ENCODE measurements around the gene KRTAP1-1.
"Not testable (repeated sequence)": the region's sequence is repeated elsewhere in the genome, so short reads cannot be mapped to it uniquely, and the experiment has no call there.

The KRTAP1-1 gene

DNA sequence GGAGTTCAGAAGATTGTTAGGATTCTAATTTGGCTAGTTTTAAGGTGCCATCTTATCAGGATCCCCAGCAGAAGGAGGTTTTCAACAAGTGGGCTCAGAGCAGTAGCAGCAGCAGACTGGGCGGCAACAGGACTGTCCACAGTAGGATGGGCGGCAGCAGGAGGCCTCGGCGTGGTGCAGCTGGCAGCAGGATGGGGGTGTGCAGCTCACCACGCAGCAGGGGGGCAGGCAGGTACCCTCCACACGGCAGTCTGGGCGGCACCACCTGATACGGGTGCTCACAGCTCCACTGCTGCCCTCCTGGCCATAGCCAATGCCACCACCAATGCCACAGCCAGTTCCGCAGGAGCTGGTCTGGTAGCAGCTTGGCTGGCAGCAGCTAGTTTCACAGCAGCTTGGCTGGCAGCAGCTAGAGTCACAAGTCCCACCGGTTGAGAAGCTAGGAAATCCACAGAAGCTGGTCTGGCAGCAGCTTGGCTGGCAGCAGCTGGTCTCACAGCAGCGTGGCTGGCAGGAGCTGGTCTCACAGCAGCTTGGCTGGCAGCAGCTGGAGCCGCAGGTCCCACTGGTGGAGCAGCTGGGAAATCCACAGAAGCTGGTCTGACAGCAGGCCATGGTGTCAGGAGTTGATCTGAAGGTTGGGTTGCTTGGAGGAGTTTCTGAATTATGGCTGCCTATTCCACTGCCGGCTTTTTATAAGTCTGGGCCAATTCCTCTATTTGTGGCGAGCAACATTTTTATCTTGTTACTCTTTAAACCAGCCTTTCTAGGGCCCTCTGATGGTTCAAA lies at the start of gene KRTAP1-1:
TSS of gene KRTAP1-1 (minus strand) at position 668 of the 789 bp plus-strand sequence. CDS start at position 615, 53 bp downstream.
- FAIRE-seq: not testable (repeated sequence)

DNA sequence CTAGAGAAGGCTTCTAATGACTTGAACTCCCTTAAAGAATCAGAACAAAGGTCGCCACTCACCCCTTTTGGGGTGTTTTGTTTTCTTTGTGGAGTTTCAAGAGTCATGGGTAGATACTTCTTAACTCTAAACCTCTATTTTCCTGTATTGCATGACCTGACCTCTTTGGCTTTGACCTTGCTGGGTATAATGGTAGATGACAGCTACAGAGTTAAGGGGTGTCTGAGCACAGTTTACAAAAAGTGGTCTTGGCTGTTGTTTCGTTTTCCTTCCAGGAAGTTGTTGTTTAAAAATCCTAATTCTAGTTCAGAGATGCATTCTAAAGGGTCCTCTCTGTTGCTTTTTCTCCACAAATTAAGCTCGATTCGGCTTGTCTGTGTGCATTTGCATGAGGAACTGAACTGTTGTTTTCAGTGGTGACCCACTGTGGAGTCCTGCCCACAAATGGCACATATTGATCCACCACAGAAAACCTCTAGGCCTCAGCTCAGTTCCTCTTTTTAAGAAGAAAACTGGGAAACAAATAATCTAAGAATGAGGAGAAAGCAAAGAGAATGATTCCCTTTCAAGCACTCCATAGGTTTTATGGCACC lies 47.6 kb upstream of the KRTAP1-1 start:
- FAIRE-seq: not testable (repeated sequence)

DNA sequence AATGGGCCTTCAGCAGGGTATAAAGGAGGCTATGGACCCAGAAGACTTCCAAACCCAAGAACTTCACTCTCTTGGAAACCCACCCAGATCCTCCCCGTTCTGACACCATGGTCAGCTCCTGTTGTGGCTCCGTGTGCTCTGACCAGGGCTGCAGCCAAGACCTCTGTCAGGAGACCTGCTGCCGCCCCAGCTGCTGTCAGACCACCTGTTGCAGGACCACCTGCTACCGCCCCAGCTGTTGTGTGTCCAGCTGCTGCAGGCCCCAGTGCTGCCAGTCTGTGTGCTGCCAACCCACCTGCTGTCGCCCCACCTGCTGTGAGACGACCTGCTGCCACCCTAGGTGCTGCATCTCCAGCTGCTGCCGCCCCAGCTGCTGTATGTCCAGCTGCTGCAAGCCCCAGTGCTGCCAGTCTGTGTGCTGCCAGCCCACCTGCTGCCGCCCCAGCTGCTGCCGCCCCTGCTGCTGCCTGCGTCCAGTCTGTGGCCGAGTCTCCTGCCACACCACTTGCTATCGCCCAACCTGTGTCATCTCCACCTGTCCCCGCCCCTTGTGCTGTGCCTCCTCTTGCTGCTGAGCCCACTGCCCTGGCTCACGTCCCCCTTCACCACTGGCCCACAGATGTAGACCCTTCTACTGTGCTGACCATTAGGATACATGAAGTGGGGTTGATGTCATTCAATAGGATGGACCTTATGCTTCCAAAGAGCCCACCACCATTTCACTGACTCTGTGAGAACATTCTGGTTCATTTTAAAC lies 43.0 kb upstream of the KRTAP1-1 start, which contains the start of gene KRTAP4-7:
TSS of gene KRTAP4-7 (plus strand) at position 51 of the 757 bp plus-strand sequence. CDS start at position 108, 57 bp downstream.
- FAIRE-seq: not testable (repeated sequence)

- FAIRE-seq: not testable (repeated sequence)
These were observed 42.2 kb upstream of the KRTAP1-1 start for GRCh38 chr17:41083427-41083826.

DNA sequence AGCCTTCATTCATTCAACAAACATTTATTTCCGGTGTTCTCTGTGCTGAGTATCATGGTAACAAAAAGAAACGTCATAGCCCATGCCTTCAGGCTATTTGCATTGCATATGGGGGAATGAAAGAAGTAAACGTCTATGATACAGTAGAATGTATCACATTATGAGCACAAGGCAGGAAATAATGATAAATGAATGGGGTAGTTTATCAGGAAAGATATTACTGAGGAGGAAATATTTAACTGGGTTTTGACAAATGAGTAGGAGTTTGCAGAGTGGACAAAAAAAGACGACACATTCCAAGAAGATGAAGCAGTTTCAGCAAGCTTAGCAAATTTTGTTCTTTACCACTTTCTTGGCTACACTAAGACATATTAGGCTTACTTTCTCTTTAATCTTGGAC lies 41.4 kb upstream of the KRTAP1-1 start:
- no peak for FAIRE-seq

- FAIRE-seq: no peak
These were observed 35.5 kb upstream of the KRTAP1-1 start for GRCh38 chr17:41076788-41077187.

- FAIRE-seq: no peak
These were observed 32.4 kb upstream of the KRTAP1-1 start for GRCh38 chr17:41073676-41074075.

- no peak for FAIRE-seq
These were observed 30.5 kb upstream of the KRTAP1-1 start for GRCh38 chr17:41071606-41072360.

DNA sequence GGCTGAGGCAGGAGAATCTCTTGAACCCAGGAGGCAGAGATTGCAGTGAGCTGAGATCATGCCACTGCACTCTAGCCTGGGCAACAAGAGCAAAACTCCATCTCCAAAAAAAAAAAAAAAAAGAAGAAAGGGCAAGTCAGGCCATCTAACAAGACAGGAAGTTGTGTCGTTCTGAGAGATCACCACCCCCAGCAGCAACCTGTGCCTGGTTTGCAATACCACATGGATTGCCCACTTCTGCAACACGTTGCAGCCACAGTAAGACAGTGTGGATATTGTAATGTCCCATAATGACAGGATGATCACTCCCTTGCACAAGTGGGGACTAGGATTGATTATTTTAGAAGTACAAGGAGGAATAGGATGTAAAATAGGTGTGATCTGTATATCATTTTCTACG lies 27.8 kb upstream of the KRTAP1-1 start:
- FAIRE-seq: no peak

GRCh38 chr17:41067281-41067680 lies 26.0 kb upstream of the KRTAP1-1 start:
- FAIRE-seq: no peak

GRCh38 chr17:41065829-41066624 lies 24.8 kb upstream of the KRTAP1-1 start, which contains the start of gene KRTAP2-4:
TSS of gene KRTAP2-4 (minus strand) at chr17:41065879. CDS start at chr17:41065845, 34 bp downstream.
- no peak for FAIRE-seq

- FAIRE-seq: not testable (repeated sequence)
These were observed 23.9 kb upstream of the KRTAP1-1 start for GRCh38 chr17:41065016-41065689.

DNA sequence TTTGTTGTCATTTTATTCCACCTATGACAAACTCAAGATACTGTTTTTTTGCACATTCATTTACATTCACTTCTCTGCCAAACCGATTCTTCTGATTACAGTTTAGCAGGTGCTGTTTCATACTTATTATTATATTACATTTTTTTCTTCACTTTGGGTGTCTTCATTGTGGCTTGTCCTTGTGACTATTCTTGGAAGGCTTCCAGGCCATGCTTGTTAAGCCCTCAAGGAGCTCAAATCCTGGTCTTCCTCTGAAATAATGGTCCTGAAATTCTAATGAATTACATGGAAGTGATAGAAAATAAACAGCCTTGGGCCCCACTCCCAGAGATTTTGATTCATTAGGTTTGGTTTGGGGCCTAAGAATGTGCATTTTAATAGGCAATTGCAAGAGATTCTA lies 23.1 kb upstream of the KRTAP1-1 start:
- FAIRE-seq: no peak

DNA sequence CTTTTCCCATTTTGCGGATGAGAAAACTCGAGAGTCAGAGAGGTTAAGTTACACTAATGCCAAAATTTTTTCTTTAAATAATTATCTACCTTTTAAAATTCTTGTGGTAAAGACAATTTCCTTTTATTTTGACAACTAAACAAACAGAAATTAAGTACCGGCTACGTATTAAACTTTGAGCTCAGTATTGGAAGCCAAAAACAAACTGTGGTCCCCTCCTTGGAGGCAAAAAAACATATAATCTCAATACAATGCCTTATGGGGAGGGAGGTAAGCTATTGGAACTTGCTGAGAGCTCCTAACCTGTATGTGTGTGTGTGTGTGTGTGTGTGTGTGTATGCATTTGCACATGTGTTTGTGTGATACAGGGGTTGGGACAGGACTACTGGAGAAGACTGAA lies 22.2 kb upstream of the KRTAP1-1 start:
- no peak for FAIRE-seq

DNA sequence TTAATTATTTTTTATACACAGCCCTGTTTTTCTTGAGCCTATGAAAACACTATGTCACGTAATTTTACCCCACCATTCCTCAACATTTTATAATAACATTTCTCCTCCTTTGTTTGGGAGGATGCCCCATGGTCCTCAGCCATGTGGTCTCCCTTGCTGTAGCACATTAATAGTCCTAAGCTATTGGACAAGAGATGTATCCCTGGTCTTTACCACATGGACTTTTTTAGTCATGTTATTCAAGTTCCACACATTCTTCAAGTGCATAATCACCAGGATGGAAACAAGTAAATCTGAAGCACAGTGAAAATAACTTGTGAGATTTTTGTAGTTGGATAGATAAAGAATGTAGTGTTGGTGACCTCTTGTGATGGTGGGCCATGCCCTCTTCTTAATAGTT lies 20.7 kb upstream of the KRTAP1-1 start:
- no peak for FAIRE-seq

- FAIRE-seq: no peak
These were observed 18.9 kb upstream of the KRTAP1-1 start, which contains the start of gene KRTAP2-3 for GRCh38 chr17:41060052-41060604. TSS of gene KRTAP2-3 (minus strand) at chr17:41060114. CDS start at chr17:41060050, 64 bp downstream.

GRCh38 chr17:41059276-41060051 lies 18.2 kb upstream of the KRTAP1-1 start:
- FAIRE-seq: not testable (repeated sequence)

GRCh38 chr17:41058741-41059140 lies 17.5 kb upstream of the KRTAP1-1 start:
- no peak for FAIRE-seq

DNA sequence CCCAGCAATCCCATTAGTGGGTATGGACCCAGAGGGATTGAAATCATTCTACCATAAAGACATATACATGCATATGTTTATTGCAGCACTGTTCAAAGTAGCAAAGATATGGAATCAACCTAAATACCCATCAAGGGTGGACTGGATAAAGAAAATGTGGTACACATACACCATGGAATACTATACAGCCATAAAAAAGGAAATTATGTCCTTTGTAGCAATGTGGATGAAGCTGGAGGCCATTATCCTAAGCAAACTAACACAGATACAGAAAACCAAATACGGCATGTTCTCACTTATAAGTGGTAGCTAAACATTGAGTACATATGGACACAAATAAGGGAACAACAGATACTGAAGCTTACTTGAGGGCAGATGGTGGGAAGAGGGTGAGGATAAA lies 16.3 kb upstream of the KRTAP1-1 start:
- no peak for FAIRE-seq

DNA sequence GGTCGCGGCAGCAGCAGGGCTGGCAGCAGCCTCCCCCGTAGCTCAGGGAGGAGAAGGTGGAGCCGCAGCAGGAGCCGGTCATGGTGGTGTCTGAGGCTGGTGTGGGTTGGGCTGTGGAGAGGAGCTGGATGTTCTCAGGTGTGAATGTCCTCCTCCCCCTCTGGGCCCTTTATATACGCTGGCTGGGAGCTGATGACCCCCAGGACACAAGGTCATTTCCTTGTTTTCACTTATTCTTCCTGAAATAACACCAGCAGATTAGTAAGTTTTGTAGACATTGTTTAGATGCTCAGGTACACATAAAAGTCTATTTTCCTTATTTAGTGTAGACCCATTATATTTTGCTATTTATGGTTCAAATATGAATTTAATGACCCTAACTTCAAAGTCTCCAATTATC lies 13.9 kb upstream of the KRTAP1-1 start, which contains the start of gene KRTAP2-2:
TSS of gene KRTAP2-2 (minus strand) at position 101 of the 400 bp plus-strand sequence. CDS start at position 82, 19 bp downstream.
- FAIRE-seq: not testable (repeated sequence)
